GM12878 (cell line): ENCODE measurements around the gene AVEN. TPM values are rescaled to one million over a fixed set of nuclear protein-coding genes. Genes with fewer than 3 reads are reported as not detected.

Source experiments
- ATAC-seq: fragments of 200-7000 bp; cut with Tn5 transposase; 3 replicates; pipeline ENCODE4 v1.9.1; 2020; ENCODE audit warnings: mild to moderate bottlenecking, moderate library complexity
- BruUV-seq: library from RNA; stranded (reverse); fragments of 400-500 nt; replicated peaks from 2 replicates; lab custom pipeline; 2021; lab: Mats Ljungman, UMichigan
- CTCF ChIA-PET: fragments of 300-600 bp; sonication (Branson Sonifier 250); formaldehyde crosslinking; extraction: SDS; loops from one replicate; lab custom pipeline; 2021; ENCODE audit warnings: inconsistent platforms; lab: Yijun Ruan, JAX
- POLR2A ChIA-PET: fragments of 350-600 bp; formaldehyde crosslinking; extraction: SDS; loops from one replicate; lab custom pipeline; 2021; ENCODE audit warnings: inconsistent platforms; lab: Charles Lee
- RAD21 ChIA-PET: fragments of 300-600 bp; sonication (Branson Sonifier 250); formaldehyde crosslinking; loops from one replicate; lab custom pipeline; 2023; ENCODE audit warnings: antibody characterized with exemption; ENCODE audit not compliant: unreplicated experiment; lab: Charles Lee
- SMC1A ChIA-PET: fragments of 300-600 bp; sonication (Branson Sonifier 250); formaldehyde crosslinking; loops from one replicate; lab custom pipeline; 2023; ENCODE audit not compliant: unreplicated experiment, uncharacterized antibody; lab: Charles Lee
- DNase-seq: peaks from one replicate; pipeline ENCODE4 v3.0.0-alpha.2; 2011; ENCODE audit warnings: low read depth, low spot score
- FAIRE-seq: peaks from 3 replicates; lab custom pipeline; 2011; peaks lifted over from hg19 to GRCh38; lab: Jason Lieb, UNC
- H2AFZ ChIP-seq: 2 replicates; pipeline ENCODE4 v1.6.0; 2011; ENCODE audit warnings: low read depth, low read length, control low read depth; ENCODE audit not compliant: control insufficient read depth
- H3K27ac ChIP-seq: 2 replicates; pipeline ENCODE4 v1.5.1; 2011; ENCODE audit warnings: control low read depth; ENCODE audit not compliant: control insufficient read depth, insufficient read depth
- H3K27me3 ChIP-seq, 2 experiments: replicated peaks in 1 of 2; 2 replicates each; pipeline versions ENCODE4 v1.6.0 to v1.6.1; 2011; ENCODE audit warnings: low read length in 1 of 2; ENCODE audit not compliant: control insufficient read depth in 2 of 2, insufficient read depth in 2 of 2
- H3K36me3 ChIP-seq, 2 experiments: 2 replicates each; pipeline ENCODE4 v1.5.1; 2011; ENCODE audit warnings: low read length in 1 of 2; ENCODE audit not compliant: control insufficient read depth in 2 of 2, insufficient read depth in 2 of 2
- H3K4me1 ChIP-seq: 2 replicates; pipeline ENCODE4 v1.6.1; 2011; ENCODE audit warnings: mild to moderate bottlenecking, low read length, moderate library complexity, mixed read lengths; ENCODE audit not compliant: control insufficient read depth, insufficient read depth
- H3K4me2 ChIP-seq: 2 replicates; pipeline ENCODE4 v1.6.0; 2011; ENCODE audit warnings: control low read depth; ENCODE audit not compliant: control insufficient read depth, insufficient read depth
- H3K4me3 ChIP-seq: fragments of 200-600 bp; sonication (generic); 2 replicates; pipeline ENCODE4 v1.5.1; 2016
- H3K79me2 ChIP-seq: 2 replicates; pipeline ENCODE4 v1.6.0; 2011; ENCODE audit warnings: low read length; ENCODE audit not compliant: control insufficient read depth, insufficient read depth
- H3K9ac ChIP-seq: 2 replicates; pipeline ENCODE4 v1.8.0; 2011; ENCODE audit warnings: low read length, control low read depth, mixed read lengths; ENCODE audit not compliant: control insufficient read depth, insufficient read depth
- H3K9me3 ChIP-seq: replicated peaks from 3 replicates; pipeline ENCODE4 v1.5.1; 2011; ENCODE audit warnings: mild to moderate bottlenecking, low read length; ENCODE audit not compliant: control insufficient read depth, insufficient read depth
- H4K20me1 ChIP-seq: 2 replicates; pipeline ENCODE4 v1.6.0; 2011; ENCODE audit not compliant: control insufficient read depth, insufficient read depth
- ASH2L ChIP-seq: fragments of 300-600, 200-600 bp; sonication (generic); IDR thresholded peaks from 2 replicates; pipeline ENCODE4 v1.6.1; 2017; ENCODE audit warnings: low read depth, mild to moderate bottlenecking, borderline replicate concordance
- ATF7 ChIP-seq: fragments of 450-650 bp; IDR thresholded peaks from 2 replicates; pipeline ENCODE4 v1.6.1; 2016; ENCODE audit warnings: low read depth, mild to moderate bottlenecking
- HDAC2 ChIP-seq: fragments of 200-600 bp; sonication (generic); IDR thresholded peaks from 2 replicates; pipeline ENCODE4 v1.6.1; 2017
- SMARCA5 ChIP-seq: fragments of 450-650 bp; IDR thresholded peaks from 2 replicates; pipeline ENCODE4 v1.6.1; 2017; ENCODE audit warnings: mild to moderate bottlenecking
- WGBS: methylation state at CpG from one replicate; pipeline ENCODE4 v1.1.6; 2016; ENCODE audit warnings: low lambda C conversion rate; ENCODE audit not compliant: insufficient replicate concordance, insufficient coverage; ENCODE audit errors: missing lambda C conversion rate; 5-methylcytosine and 5-hydroxymethylcytosine counted together
- in situ Hi-C: fragments of 300-500 bp; cut with MboI; formaldehyde crosslinking; loops from 9 replicates; pipeline ENCODE4 v1.14.3; 2018; ENCODE audit warnings: mixed read lengths
- intact Hi-C: fragments of 100-400 bp; cut with micrococcal nuclease; formaldehyde crosslinking; loops from one replicate; pipeline ENCODE4 v1.14.2; 2022; ENCODE audit not compliant: unreplicated experiment
- polyA plus RNA-seq, 11 experiments: library from polyadenylated mRNA; depleted of rRNA in 4 of 11; unstranded in 6 of 11; stranded (reverse) in 5 of 11; fragments of >200 nt; fragmentation: Nextera tagmentation in 4 of 11; fragmentation: Illumina TruSeq in 1 of 11; extraction: Ambion mirVana in 4 of 11; extraction: Trizol in 1 of 11; gene quantifications; 1 replicate in 1 of 11; 2 replicates in 10 of 11; pipeline versions ENCODE4 v1.2.1 to v1.2.3, GENCODE V29; 2011 to 2016; ENCODE audit warnings: inconsistent platforms in 2 of 11, missing spikeins in 2 of 11, low read depth in 1 of 11
- total RNA-seq, 4 experiments: library from RNA; depleted of rRNA in 3 of 4; stranded (reverse); fragments of >200 nt in 3 of 4; fragmentation: Illumina TruSeq in 1 of 4; extraction: Trizol in 1 of 4; gene quantifications; 2 replicates each; pipeline versions ENCODE4 v1.2.1 to v1.2.3, GENCODE V29; 2013 to 2021
- TF ChIP-seq, protein P1 (sequence below): fragments of 450-650 bp; formaldehyde crosslinking; IDR thresholded peaks from 2 replicates; pipeline ENCODE4 v1.4.0; 2020; ENCODE audit warnings: mild to moderate bottlenecking, moderate library complexity

AVEN gene
- total and polyA plus RNA-seq, 10 of the 15 experiments (the other 5 are each of a cell fraction or from before 2014, with no cell fraction given), result 1.4 to 15.1 (median 10.5) TPM

- no peak overlapping the region for H3K4me2 ChIP-seq
- H3K27me3 ChIP-seq, result no peaks in the 10 kb centered on the region
- ChIA-PET RAD21 (no interaction called here), CTCF (interaction anchor here (1.2 kb wide), 1 partner anchor 15 kb away, joined by 3 read pairs; no protein-coding TSS in a partner anchor), POLR2A (no interaction called here), SMC1A (interaction anchor here (0.7 kb wide), 1 partner anchor 26 kb away, joined by 3 read pairs; no protein-coding TSS in a partner anchor)
- H3K4me1 ChIP-seq, result no peaks in the 10 kb centered on the region
- no peaks in the 10 kb centered on the region for H3K36me3 ChIP-seq
- H3K27ac ChIP-seq, result no peak overlapping the region
- TF ChIP-seq ASH2L (no peak), SMARCA5 (no peak), HDAC2 (no peak), ATF7 (no peak)
- TF ChIP-seq, protein P1, sequence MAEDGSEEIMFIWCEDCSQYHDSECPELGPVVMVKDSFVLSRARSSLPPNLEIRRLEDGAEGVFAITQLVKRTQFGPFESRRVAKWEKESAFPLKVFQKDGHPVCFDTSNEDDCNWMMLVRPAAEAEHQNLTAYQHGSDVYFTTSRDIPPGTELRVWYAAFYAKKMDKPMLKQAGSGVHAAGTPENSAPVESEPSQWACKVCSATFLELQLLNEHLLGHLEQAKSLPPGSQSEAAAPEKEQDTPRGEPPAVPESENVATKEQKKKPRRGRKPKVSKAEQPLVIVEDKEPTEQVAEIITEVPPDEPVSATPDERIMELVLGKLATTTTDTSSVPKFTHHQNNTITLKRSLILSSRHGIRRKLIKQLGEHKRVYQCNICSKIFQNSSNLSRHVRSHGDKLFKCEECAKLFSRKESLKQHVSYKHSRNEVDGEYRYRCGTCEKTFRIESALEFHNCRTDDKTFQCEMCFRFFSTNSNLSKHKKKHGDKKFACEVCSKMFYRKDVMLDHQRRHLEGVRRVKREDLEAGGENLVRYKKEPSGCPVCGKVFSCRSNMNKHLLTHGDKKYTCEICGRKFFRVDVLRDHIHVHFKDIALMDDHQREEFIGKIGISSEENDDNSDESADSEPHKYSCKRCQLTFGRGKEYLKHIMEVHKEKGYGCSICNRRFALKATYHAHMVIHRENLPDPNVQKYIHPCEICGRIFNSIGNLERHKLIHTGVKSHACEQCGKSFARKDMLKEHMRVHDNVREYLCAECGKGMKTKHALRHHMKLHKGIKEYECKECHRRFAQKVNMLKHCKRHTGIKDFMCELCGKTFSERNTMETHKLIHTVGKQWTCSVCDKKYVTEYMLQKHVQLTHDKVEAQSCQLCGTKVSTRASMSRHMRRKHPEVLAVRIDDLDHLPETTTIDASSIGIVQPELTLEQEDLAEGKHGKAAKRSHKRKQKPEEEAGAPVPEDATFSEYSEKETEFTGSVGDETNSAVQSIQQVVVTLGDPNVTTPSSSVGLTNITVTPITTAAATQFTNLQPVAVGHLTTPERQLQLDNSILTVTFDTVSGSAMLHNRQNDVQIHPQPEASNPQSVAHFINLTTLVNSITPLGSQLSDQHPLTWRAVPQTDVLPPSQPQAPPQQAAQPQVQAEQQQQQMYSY (CRISPR knock-in tag), result no peak
- intact Hi-C loops, result no loop called here
- no peak overlapping the region for H2AFZ ChIP-seq
- in situ Hi-C loops, result no loop called here
- no peaks in the 10 kb centered on the region for H3K9me3 ChIP-seq
- 97% methylated on average over 2 of the region's 2 CpGs for WGBS
- no peak overlapping the region for H3K4me3 ChIP-seq
- DNase-seq, result no peak
- ATAC-seq, result no peak
- FAIRE-seq, result no peak
- no TSS peak for BruUV-seq
- H3K9ac ChIP-seq, result no peak overlapping the region
- no peaks in the 10 kb centered on the region for H3K79me2 ChIP-seq
- H4K20me1 ChIP-seq, result no peaks in the 10 kb centered on the region
These were observed 106.3 kb downstream of the AVEN start for GRCh38 chr15:33932734-33933133.
